Activated CD4-positive, alpha-beta memory T cell treated with anti-CD3 and anti-CD28 coated beads, Interleukin-2, amount 10 ng/mL, durations not matched to agents 7 days and 5 days (primary cell): Measurements from ENCODE around the gene ANKRD17. TPM values are rescaled to one million over a fixed set of nuclear protein-coding genes. Genes with fewer than 3 reads are reported as not detected.

ENCODE experiments used
- CTCF ChIA-PET: fragments of 350-600 bp; sonication (Branson Sonifier 250); formaldehyde crosslinking; loops from one replicate; lab custom pipeline; 2021; ENCODE audit warnings: antibody characterized with exemption, inconsistent platforms; lab: Charles Lee
- POLR2A ChIA-PET: fragments of 350-600 bp; sonication (Branson Sonifier 250); formaldehyde crosslinking; loops from one replicate; lab custom pipeline; 2021; ENCODE audit warnings: antibody characterized with exemption; lab: Charles Lee
- DNase-seq: peaks from one replicate; pipeline ENCODE4 v3.0.0-alpha.2; 2020
- H3K27ac Mint-ChIP-seq: one replicate; pipeline ENCODE4 v1.8.0; 2021; ENCODE audit warnings: mild to moderate bottlenecking, mixed read lengths
- H3K27me3 Mint-ChIP-seq: one replicate; pipeline ENCODE4 v1.8.0; 2021; ENCODE audit warnings: mixed read lengths
- H3K36me3 Mint-ChIP-seq: one replicate; pipeline ENCODE4 v1.8.0; 2021; ENCODE audit warnings: low read depth, mixed read lengths
- H3K4me1 Mint-ChIP-seq: one replicate; pipeline ENCODE4 v1.8.0; 2021; ENCODE audit warnings: mixed read lengths
- H3K4me3 Mint-ChIP-seq: one replicate; pipeline ENCODE4 v1.8.0; 2021; ENCODE audit warnings: mild to moderate bottlenecking, mixed read lengths
- H3K9me3 Mint-ChIP-seq: one replicate; pipeline ENCODE4 v1.8.0; 2021; ENCODE audit warnings: mixed read lengths
- total RNA-seq, 2 experiments: library from RNA; stranded (reverse); gene quantifications; one replicate each; pipeline ENCODE4 v1.2.3, GENCODE V29; 2021

Gene ANKRD17
- total RNA-seq, 2 experiments from 2014 or later = 45.8 to 46.6 TPM

- Mint-ChIP-seq H3K9me3 (no peaks in the 10 kb centered on the region), H3K27me3 (no peaks in the 10 kb centered on the region), H3K4me1 (peaks cover 9% of the 10 kb centered on the region), H3K27ac (no peak overlapping the region), H3K4me3 (no peak overlapping the region), H3K36me3 (peaks cover 44% of the 10 kb centered on the region)
- no peak for DNase-seq
- ChIA-PET POLR2A (no interaction called here), CTCF (no interaction called here)
These were observed 204.6 kb downstream of the ANKRD17 start for GRCh38 chr4:73053974-73054480.

GRCh38 chr4:73053076-73053475 is 205.5 kb downstream of the ANKRD17 start:
- Mint-ChIP-seq H3K4me1 (peaks cover 9% of the 10 kb centered on the region), H3K36me3 (peaks cover 34% of the 10 kb centered on the region), H3K27me3 (no peaks in the 10 kb centered on the region), H3K4me3 (no peak overlapping the region), H3K9me3 (no peaks in the 10 kb centered on the region), H3K27ac (no peak overlapping the region)
- ChIA-PET CTCF (no interaction called here), POLR2A (no interaction called here)
- no peak for DNase-seq

DNA sequence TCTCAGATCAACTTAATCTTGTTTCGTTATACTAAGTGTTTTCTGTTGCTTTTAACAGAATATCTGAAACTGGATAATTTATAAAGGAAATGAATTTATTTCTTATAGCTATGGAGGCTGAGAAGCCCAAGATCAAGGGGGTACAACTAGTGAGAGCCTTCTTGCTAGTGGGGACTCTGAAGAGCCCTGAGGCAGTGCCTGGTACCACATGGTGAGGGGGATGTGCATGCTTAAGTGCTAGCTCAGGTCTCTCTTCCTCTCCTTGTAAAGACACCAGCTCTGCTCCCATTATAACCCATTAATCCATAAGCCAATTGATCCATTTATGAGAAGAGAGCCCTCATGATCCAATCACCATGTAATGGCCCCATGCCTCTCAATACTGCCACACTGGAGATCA is 207.0 kb downstream of the ANKRD17 start:
- Mint-ChIP-seq H3K36me3 (peaks cover 30% of the 10 kb centered on the region), H3K4me3 (no peak overlapping the region), H3K9me3 (no peaks in the 10 kb centered on the region), H3K27me3 (no peaks in the 10 kb centered on the region), H3K4me1 (peaks cover 9% of the 10 kb centered on the region), H3K27ac (no peak overlapping the region)
- ChIA-PET CTCF (no interaction called here), POLR2A (no interaction called here)
- no peak for DNase-seq

DNA sequence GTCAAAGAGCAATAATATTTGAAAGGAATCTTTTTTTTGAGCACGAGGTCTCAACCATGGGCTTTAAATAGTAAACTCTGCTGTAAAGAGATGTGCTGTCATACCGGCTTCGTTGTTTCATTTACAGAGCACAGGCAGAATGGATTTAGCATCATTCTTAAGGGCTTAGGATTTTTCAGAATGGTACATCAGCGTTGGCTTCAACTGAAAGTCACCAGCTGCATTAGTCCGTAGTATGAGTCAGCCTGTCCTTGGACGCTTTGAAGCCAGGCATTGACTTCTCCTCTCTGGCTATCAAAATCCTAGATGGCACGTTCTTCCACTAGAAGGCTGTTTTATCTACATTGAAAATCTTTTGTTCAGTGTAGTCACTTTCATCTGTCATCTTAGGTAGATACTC is 212.7 kb downstream of the ANKRD17 start:
- DNase-seq = no peak
- H3K4me1 Mint-ChIP-seq = no peaks in the 10 kb centered on the region
- H3K27me3 Mint-ChIP-seq = peaks cover 3% of the 10 kb centered on the region
- H3K9me3 Mint-ChIP-seq = no peaks in the 10 kb centered on the region
- CTCF ChIA-PET = no interaction called here
- H3K36me3 Mint-ChIP-seq = no peaks in the 10 kb centered on the region
- no peak overlapping the region for H3K27ac Mint-ChIP-seq
- no peak overlapping the region for H3K4me3 Mint-ChIP-seq
- POLR2A ChIA-PET = no interaction called here

GRCh38 chr4:73037057-73037456 is 221.5 kb downstream of the ANKRD17 start:
- ChIA-PET CTCF (no interaction called here), POLR2A (no interaction called here)
- Mint-ChIP-seq H3K9me3 (peaks cover 9% of the 10 kb centered on the region), H3K4me3 (no peak overlapping the region), H3K36me3 (peaks cover 4% of the 10 kb centered on the region), H3K27ac (no peak overlapping the region), H3K4me1 (peaks cover 5% of the 10 kb centered on the region), H3K27me3 (peaks cover 6% of the 10 kb centered on the region)
- no peak for DNase-seq

DNA sequence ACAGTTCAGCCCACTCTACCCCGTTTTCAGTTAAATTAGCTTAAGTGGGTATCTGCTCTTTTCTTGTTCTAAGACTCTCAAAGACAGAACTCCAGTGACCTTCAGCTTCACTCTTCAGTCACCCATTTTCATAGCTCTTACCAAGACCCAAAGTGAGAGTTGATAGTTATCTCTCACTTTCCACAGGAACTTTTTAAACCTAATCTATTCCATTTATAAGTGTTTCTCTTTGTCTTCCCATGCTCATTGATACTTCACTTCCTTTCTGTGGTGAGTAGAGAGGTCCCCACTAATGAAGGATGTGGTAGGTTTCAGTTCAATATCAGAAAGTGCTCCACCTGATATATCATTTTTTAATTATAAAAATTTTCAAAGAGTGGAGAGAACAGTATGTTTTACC is 222.5 kb downstream of the ANKRD17 start:
- Mint-ChIP-seq H3K4me1 (peaks cover 5% of the 10 kb centered on the region), H3K36me3 (peaks cover 4% of the 10 kb centered on the region), H3K9me3 (peaks cover 9% of the 10 kb centered on the region), H3K27ac (no peak overlapping the region), H3K4me3 (no peak overlapping the region), H3K27me3 (peaks cover 5% of the 10 kb centered on the region)
- DNase-seq = no peak
- ChIA-PET CTCF (no interaction called here), POLR2A (no interaction called here)

DNA sequence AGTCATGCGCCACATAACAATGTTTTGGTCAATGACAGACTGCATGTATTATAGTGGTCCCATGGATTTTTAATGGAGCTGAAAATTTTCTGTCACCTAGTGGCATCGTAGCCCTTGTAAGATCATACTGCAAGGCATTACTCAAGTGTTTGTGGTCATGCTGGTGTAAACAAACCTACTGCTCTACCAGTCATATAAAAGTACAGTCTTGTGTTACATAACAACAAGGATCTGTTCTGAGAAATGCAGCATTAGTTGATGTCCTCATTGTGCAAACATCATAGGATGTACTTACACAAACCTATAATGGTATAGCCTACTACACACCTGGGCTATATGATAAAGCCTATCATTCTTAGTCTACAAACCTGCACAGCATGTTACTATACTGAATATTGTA is 223.7 kb downstream of the ANKRD17 start:
- H3K9me3 Mint-ChIP-seq = peaks cover 9% of the 10 kb centered on the region

DNA sequence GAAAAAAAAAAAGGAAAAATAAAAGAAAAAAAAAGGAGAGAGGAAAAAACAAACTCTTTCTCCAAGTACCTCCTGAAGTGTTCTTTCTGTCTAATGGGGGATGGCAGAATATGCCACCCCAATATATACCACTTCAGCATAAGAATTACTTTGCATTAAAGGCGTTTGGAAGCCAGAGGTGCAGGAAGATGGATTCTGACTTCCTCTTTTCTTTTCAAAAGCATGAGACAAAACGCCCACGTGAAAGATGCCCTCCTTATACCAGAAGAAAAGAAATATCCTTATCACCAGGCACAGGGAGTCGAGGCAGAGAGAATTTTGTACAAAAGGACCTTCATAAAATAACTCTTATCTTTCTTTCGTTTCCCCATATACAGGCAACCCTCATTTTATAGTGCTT is 230.0 kb downstream of the ANKRD17 start:
- H3K36me3 Mint-ChIP-seq = no peaks in the 10 kb centered on the region
- peaks cover 3% of the 10 kb centered on the region for H3K27me3 Mint-ChIP-seq
- CTCF ChIA-PET = no interaction called here
- POLR2A ChIA-PET = no interaction called here
- H3K9me3 Mint-ChIP-seq = no peaks in the 10 kb centered on the region
- H3K4me3 Mint-ChIP-seq = no peak overlapping the region
- no peaks in the 10 kb centered on the region for H3K4me1 Mint-ChIP-seq
- no peak for DNase-seq
- H3K27ac Mint-ChIP-seq = no peak overlapping the region

More for the DNA sequence above, 223.7 kb downstream of the ANKRD17 start:
- Mint-ChIP-seq H3K27me3 (peaks cover 3% of the 10 kb centered on the region), H3K4me3 (no peak overlapping the region), H3K4me1 (peaks cover 5% of the 10 kb centered on the region), H3K27ac (no peak overlapping the region), H3K36me3 (peaks cover 4% of the 10 kb centered on the region)
- ChIA-PET POLR2A (no interaction called here), CTCF (no interaction called here)
- DNase-seq = no peak

Other genes with a start within 250 kb of the ANKRD17 start
- gene COX18, start 189.1 kb downstream of the ANKRD17 start, total RNA-seq = 10 to 100 TPM; 14.5 to 14.9 TPM
- gene ALB, start 145.5 kb upstream of the ANKRD17 start, total RNA-seq = not detected
- gene AFP, start 177.4 kb upstream of the ANKRD17 start, total RNA-seq = not detected
- gene AFM, start 222.9 kb upstream of the ANKRD17 start, total RNA-seq = not detected